ENCODE results near the gene NEDD8.

GRCh38 chr14:24273422-24273998 lies 41.3 kb upstream of the NEDD8 start:
- TF ChIP-seq CTCF (conservative IDR thresholded peaks at IDR 0.05) (no peak), ZFX (IDR thresholded peaks at IDR 0.05) (no peak)

Data from C4-2B (cell line).